SU-DHL-6 (cell line): ENCODE data around the gene CUEDC1.

Experiments used
- CTCF ChIP-seq: fragments of 200-600 bp; sonication (generic); IDR thresholded peaks from one replicate; pipeline ENCODE4 v1.5.1; 2017; ENCODE audit warnings: antibody characterized with exemption, mild to moderate bottlenecking, low read length, moderate library complexity; ENCODE audit not compliant: insufficient read depth, poor library complexity, severe bottlenecking
- EZH2phosphoT487 ChIP-seq: fragments of 200-600 bp; sonication (generic), shearing (Covaris generic); conservative IDR thresholded peaks from 2 replicates; pipeline ENCODE4 v1.6.1; 2018; ENCODE audit warnings: mild to moderate bottlenecking, antibody characterized with exemption, low read length, moderate library complexity, mixed read lengths

GRCh38 chr17:57889892-57890856 is 65.0 kb downstream of the CUEDC1 start:
- TF ChIP-seq CTCF (no peak), EZH2phosphoT487 (no peak)
